Spleen (tissue), 11 donors: ENCODE results near the gene SLC27A2. TPM values are rescaled to one million over a fixed set of nuclear protein-coding genes. Genes with fewer than 3 reads are reported as not detected.

ENCODE experiments used
- DNase-seq: peaks from one replicate; pipeline ENCODE4 v3.0.0-alpha.2; 2020
- H3K27ac ChIP-seq, 8 donors: fragments of 200-600 bp; sonication (generic) in 7 of 8; 1 replicate in 4 of 8; 2 replicates in 4 of 8; pipeline versions ENCODE4 v1.5.0 to v1.8.0; 2016 to 2021; ENCODE audit warnings: inconsistent platforms in 4 of 8, mild to moderate bottlenecking in 4 of 8, moderate library complexity in 1 of 8
- H3K27me3 ChIP-seq, 7 donors: fragments of 200-600 bp; sonication (generic) in 6 of 7; replicated peaks in 1 of 7; 1 replicate in 4 of 7; 2 replicates in 3 of 7; pipeline versions ENCODE4 v1.5.0 to v1.8.0; 2016 to 2021; ENCODE audit warnings: inconsistent platforms in 3 of 7, mild to moderate bottlenecking in 1 of 7
- H3K36me3 ChIP-seq, 6 donors: fragments of 200-600 bp; sonication (generic) in 5 of 6; 1 replicate in 4 of 6; 2 replicates in 2 of 6; pipeline versions ENCODE4 v1.5.0 to v1.8.0; 2016 to 2021; ENCODE audit warnings: inconsistent platforms in 2 of 6
- H3K4me1 ChIP-seq, 6 donors: fragments of 200-600 bp; sonication (generic) in 5 of 6; 1 replicate in 3 of 6; 2 replicates in 3 of 6; pipeline versions ENCODE4 v1.5.0 to v1.8.0; 2016 to 2021; ENCODE audit warnings: inconsistent platforms in 3 of 6
- H3K4me3 ChIP-seq, 8 donors: fragments of 200-600 bp; sonication (generic) in 7 of 8; 1 replicate in 4 of 8; 2 replicates in 4 of 8; pipeline versions ENCODE4 v1.5.0 to v1.8.0; 2016 to 2021; ENCODE audit warnings: inconsistent platforms in 4 of 8, mild to moderate bottlenecking in 4 of 8, moderate library complexity in 2 of 8
- H3K9me3 ChIP-seq, 8 donors: fragments of 200-600 bp; sonication (generic) in 7 of 8; 1 replicate in 4 of 8; 2 replicates in 4 of 8; pipeline versions ENCODE4 v1.5.0 to v1.8.0; 2016 to 2021; ENCODE audit warnings: inconsistent platforms in 4 of 8
- POLR2A ChIP-seq, 3 donors: fragments of 450-650 bp; IDR thresholded peaks; one replicate each; pipeline ENCODE4 v1.5.1; 2017; ENCODE audit warnings: antibody characterized with exemption in 3 of 3, mild to moderate bottlenecking in 1 of 3
- POLR2AphosphoS5 ChIP-seq, 3 donors: sonication (generic); formaldehyde crosslinking; IDR thresholded peaks; one replicate each; pipeline ENCODE4 v1.5.1; 2017; ENCODE audit warnings: antibody characterized with exemption in 3 of 3
- WGBS, 5 donors: extraction: QIAGEN DNeasy Blood & Tissue Kit in 3 of 5; methylation state at CpG; one replicate each; pipeline versions ENCODE4 v1.1.5 to v1.1.7; 2013 to 2018; 5-methylcytosine and 5-hydroxymethylcytosine counted together
- intact Hi-C: fragments of 100-400 bp; cut with DNase I; formaldehyde crosslinking; loops from one replicate; pipeline ENCODE4 v1.15.0; 2023; ENCODE audit warnings: low total_unique reads
- polyA plus RNA-seq, 3 donors: library from polyadenylated mRNA; stranded (reverse); fragments of 200-250 nt; gene quantifications; one replicate each; pipeline ENCODE4 v1.2.1, GENCODE V29; 2013
- total RNA-seq, 7 donors: library from RNA; depleted of rRNA in 3 of 7; stranded (reverse); fragments of >200 nt in 3 of 7; fragmentation: NEBNext Ultra II Directional in 4 of 7; extraction: Animal tissue kit (Norgen Biotek cat#: 25700) in 4 of 7; gene quantifications; one replicate each; pipeline versions ENCODE4 v1.1.0 to v1.2.1, GENCODE V29; 2016 to 2021
- TF ChIP-seq, protein P1 (sequence below), 11 experiments: fragments of 200-600 bp in 7 of 11; fragments of 450-650 bp in 4 of 11; sonication (generic) in 4 of 11; IDR thresholded peaks in 8 of 11; conservative IDR thresholded peaks in 3 of 11; 1 replicate in 7 of 11; 2 replicates in 4 of 11; pipeline versions ENCODE4 v1.4.0 to v1.8.0; 2016 to 2021; ENCODE audit warnings: antibody characterized with exemption in 11 of 11, inconsistent platforms in 4 of 11, mild to moderate bottlenecking in 1 of 11
- donor health status: healthy with polysubstance abuse.
- donor health status: DM: no; HTN: no; CAD: no; lungs with moderate emphysema.
- donor health status: DM: no; HTN: no; CAD: no.
- donor health status: Bipolar disorder and iron deficiency.
- donor health status: healthy.
- donor health status: DM: no; HTN: no; CAD: no.
- donor health status: DM: yes; HTN: yes; CAD: no.

The SLC27A2 gene
- total and polyA plus RNA-seq, 10 donors, result 0.15 to 1.3 (median 0.39) TPM; not detected in 1

DNA sequence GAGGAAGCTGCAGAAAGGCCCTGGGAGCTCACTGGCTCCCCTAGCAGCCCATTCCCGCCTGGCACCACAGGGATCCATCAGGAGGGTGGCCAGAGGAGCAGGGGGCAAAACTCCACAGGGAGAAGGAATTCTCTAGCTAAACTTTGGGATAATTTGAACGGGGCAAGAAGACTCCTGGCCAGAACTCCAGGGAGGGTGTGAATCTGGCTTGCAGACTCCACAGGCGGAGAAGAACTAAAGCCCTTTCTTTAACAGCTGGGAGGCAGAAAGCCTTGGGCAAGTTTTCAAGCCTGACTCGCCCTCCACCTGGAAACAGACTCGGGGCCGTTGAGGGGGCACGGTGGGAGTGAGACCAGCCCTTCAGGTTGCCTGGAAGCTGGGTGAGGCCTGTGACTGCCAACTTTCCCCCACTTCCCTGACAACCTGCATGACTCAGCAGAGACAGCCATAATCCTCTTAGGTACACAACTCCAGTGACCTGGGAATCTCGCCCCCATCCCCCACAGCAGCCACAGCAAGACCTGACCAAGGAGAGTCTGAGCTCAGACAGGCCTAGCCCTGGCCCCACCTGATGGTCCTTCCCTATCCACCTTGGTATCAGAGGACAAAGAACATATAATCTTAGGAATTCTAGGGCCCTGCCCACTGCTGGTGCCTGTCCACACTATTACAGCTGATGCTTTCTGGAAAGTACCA lies 28.6 kb downstream of the SLC27A2 start:
- WGBS, 5 donors, result 85 to 95% (median 93%) methylated on average over 8 of the region's 8 CpGs
- TF ChIP-seq POLR2A (IDR thresholded peaks at IDR 0.05), result no peak
- TF ChIP-seq POLR2AphosphoS5 (IDR thresholded peaks at IDR 0.05), result no peak
- TF ChIP-seq, protein P1, sequence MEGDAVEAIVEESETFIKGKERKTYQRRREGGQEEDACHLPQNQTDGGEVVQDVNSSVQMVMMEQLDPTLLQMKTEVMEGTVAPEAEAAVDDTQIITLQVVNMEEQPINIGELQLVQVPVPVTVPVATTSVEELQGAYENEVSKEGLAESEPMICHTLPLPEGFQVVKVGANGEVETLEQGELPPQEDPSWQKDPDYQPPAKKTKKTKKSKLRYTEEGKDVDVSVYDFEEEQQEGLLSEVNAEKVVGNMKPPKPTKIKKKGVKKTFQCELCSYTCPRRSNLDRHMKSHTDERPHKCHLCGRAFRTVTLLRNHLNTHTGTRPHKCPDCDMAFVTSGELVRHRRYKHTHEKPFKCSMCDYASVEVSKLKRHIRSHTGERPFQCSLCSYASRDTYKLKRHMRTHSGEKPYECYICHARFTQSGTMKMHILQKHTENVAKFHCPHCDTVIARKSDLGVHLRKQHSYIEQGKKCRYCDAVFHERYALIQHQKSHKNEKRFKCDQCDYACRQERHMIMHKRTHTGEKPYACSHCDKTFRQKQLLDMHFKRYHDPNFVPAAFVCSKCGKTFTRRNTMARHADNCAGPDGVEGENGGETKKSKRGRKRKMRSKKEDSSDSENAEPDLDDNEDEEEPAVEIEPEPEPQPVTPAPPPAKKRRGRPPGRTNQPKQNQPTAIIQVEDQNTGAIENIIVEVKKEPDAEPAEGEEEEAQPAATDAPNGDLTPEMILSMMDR (IDR thresholded peaks at IDR 0.05 in 8 of 11, conservative IDR thresholded peaks at IDR 0.05 in 3 of 11), result no peak

GRCh38 chr15:50218291-50218690 lies 36.3 kb downstream of the SLC27A2 start:
- intact Hi-C loops, result no loop called here
- Histone ChIP-seq H3K27me3 (no peaks in the 10 kb centered on the region), H3K36me3 (peaks cover 0 to 2% (median 0%) of the 10 kb centered on the region in 6 donors), H3K4me3 (no peak overlapping the region), H3K9me3 (no peaks in the 10 kb centered on the region), H3K4me1 (no peaks in the 10 kb centered on the region), H3K27ac (no peak overlapping the region)
- DNase-seq, result no peak
- WGBS, 5 donors, result 49 to 59% (median 51%) methylated on average over 1 of the region's 1 CpG
- TF ChIP-seq POLR2A (IDR thresholded peaks at IDR 0.05), result no peak
- no peak for TF ChIP-seq POLR2AphosphoS5 (IDR thresholded peaks at IDR 0.05)
- TF ChIP-seq, protein P1 (IDR thresholded peaks at IDR 0.05 in 8 of 11, conservative IDR thresholded peaks at IDR 0.05 in 3 of 11), result no peak

More for the DNA sequence above, 28.6 kb downstream of the SLC27A2 start:
- H3K9me3 ChIP-seq, result peaks cover 0 to 22% (median 18%) of the 10 kb centered on the region in 8 donors
- no peak overlapping the region for H3K4me3 ChIP-seq
- no peak for DNase-seq
- no peaks in the 10 kb centered on the region for H3K4me1 ChIP-seq
- H3K27me3 ChIP-seq, result no peaks in the 10 kb centered on the region
- intact Hi-C loops, result no loop called here
- peaks cover 0 to 17% (median 0%) of the 10 kb centered on the region in 6 donors for H3K36me3 ChIP-seq
- H3K27ac ChIP-seq, result no peak overlapping the region

DNA sequence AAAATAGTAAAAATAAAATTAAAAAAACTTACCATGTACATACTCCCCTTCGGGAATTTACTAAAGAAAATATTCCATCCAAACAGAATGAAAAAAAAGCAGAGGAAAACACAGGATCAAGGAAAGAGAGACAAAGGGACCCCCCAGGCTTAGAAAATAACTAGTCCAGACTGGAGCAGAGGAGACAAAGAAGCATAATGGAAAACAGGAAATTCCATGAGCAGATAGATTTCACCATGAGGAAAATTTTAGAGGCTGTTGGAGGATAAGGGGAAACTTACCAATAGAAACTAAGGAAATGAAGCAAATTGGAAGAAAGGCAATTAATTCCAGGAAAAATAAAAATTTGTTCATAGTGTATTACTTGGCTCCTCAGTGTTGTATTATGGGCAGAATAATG lies 36.7 kb downstream of the SLC27A2 start:
- H3K9me3 ChIP-seq, result no peaks in the 10 kb centered on the region
- H3K27me3 ChIP-seq, result no peaks in the 10 kb centered on the region
- no peak overlapping the region for H3K4me3 ChIP-seq
- WGBS, 5 donors, result 80 to 91% (median 89%) methylated on average over 1 of the region's 1 CpG
- no peak overlapping the region for H3K27ac ChIP-seq
- no peaks in the 10 kb centered on the region for H3K4me1 ChIP-seq
- no peak for DNase-seq
- H3K36me3 ChIP-seq, result peaks cover 0 to 6% (median 0%) of the 10 kb centered on the region in 6 donors
- TF ChIP-seq POLR2AphosphoS5 (IDR thresholded peaks at IDR 0.05) (no peak), POLR2A (IDR thresholded peaks at IDR 0.05) (no peak)
- TF ChIP-seq, protein P1 (IDR thresholded peaks at IDR 0.05 in 8 of 11, conservative IDR thresholded peaks at IDR 0.05 in 3 of 11), result no peak
- intact Hi-C loops, result no loop called here

DNA sequence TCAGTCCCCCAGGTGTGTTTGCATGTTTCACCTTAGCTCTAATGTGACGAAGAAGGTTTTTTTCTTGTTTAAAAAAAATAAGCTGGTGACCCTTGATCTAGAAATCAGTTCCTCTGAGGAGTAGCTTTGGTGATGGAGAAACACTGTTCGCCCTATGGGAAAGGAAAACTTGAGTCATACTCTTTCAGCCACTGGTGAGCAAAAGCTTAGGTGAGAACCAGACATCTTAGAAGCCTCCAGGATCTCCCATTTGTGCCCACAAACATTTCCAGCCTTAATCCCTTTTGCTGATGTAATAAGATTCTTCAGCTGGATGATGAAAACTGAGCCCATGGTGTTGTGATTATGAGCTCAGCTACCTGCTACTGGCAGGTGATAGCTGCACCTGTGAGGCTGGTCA lies 37.8 kb downstream of the SLC27A2 start:
- H3K27me3 ChIP-seq, result no peaks in the 10 kb centered on the region
- DNase-seq, result no peak
- H3K9me3 ChIP-seq, result no peaks in the 10 kb centered on the region
- H3K4me1 ChIP-seq, result no peaks in the 10 kb centered on the region
- TF ChIP-seq POLR2AphosphoS5 (IDR thresholded peaks at IDR 0.05) (no peak), POLR2A (IDR thresholded peaks at IDR 0.05) (no peak)
- TF ChIP-seq, protein P1 (IDR thresholded peaks at IDR 0.05 in 8 of 11, conservative IDR thresholded peaks at IDR 0.05 in 3 of 11), result no peak
- no peak overlapping the region for H3K4me3 ChIP-seq
- H3K27ac ChIP-seq, result no peak overlapping the region
- intact Hi-C loops, result no loop called here
- peaks cover 0 to 10% (median 0%) of the 10 kb centered on the region in 6 donors for H3K36me3 ChIP-seq
- WGBS, 5 donors, result 77 to 94% (median 85%) methylated on average over 2 of the region's 2 CpGs
